ENCODE results near the gene PTPN1. TPM values are rescaled to one million over a fixed set of nuclear protein-coding genes. Genes with fewer than 3 reads are reported as not detected.

PTPN1 gene
- total and polyA plus RNA-seq, 2 of the 13 experiments (the other 11 are each of a cell fraction or from before 2014, with no cell fraction given): 17.7 to 37.2 TPM

GRCh38 chr20:50588034-50588736 is 78.0 kb downstream of the PTPN1 start (continued):
- TF ChIP-seq ZBTB40 (IDR thresholded peaks at IDR 0.05) (no peak), ZBTB40 (CRISPR knock-in tag; IDR thresholded peaks at IDR 0.05) (no peak), HNF4G (IDR thresholded peaks at IDR 0.05; ENCODE audit: borderline replicate concordance, low read depth, low read length) (no peak), HNF4G (CRISPR knock-in tag; IDR thresholded peaks at IDR 0.05; ENCODE audit: borderline replicate concordance, low read depth) (no peak), KAT7 (CRISPR knock-in tag; IDR thresholded peaks at IDR 0.05; ENCODE audit: borderline replicate concordance) (no peak), NR0B2 (CRISPR knock-in tag; IDR thresholded peaks at IDR 0.05) (0 out of 2 replicates have a peak, but pooled peaks have one; percentile 34), SP1 (IDR thresholded peaks at IDR 0.05) (no peak), SP1 (CRISPR knock-in tag; IDR thresholded peaks at IDR 0.05) (peak; percentile 49; the same call in 1 of the 2 replicates), GPN1 (CRISPR knock-in tag; IDR thresholded peaks at IDR 0.05; ENCODE audit: borderline replicate concordance) (no peak), AFF4 (CRISPR knock-in tag; IDR thresholded peaks at IDR 0.05) (no peak), NFE2L2 (IDR thresholded peaks at IDR 0.05; ENCODE audit: low read length) (no peak), ZMAT5 (CRISPR knock-in tag; IDR thresholded peaks at IDR 0.05; ENCODE audit: borderline replicate concordance, low read depth) (no peak), ZNF501 (CRISPR knock-in tag; IDR thresholded peaks at IDR 0.05) (peak; percentile 68; the same call in 1 of the 2 replicates), HBP1 (CRISPR knock-in tag; IDR thresholded peaks at IDR 0.05; ENCODE audit: low read depth) (no peak)
